Ascending aorta (tissue), 2 donors: Measurements from ENCODE around the gene HDGFL2. TPM values are rescaled to one million over a fixed set of nuclear protein-coding genes. Genes with fewer than 3 reads are reported as not detected.

Experiments used
- DNase-seq, 2 donors: peaks; one replicate each; pipeline ENCODE4 v3.0.0-alpha.2; 2019; ENCODE audit warnings: low spot score in 2 of 2
- H3K27ac ChIP-seq, 2 donors: fragments of 200-600 bp; sonication (generic); one replicate each; pipeline ENCODE4 v1.5.1; 2016 to 2017; ENCODE audit warnings: mild to moderate bottlenecking in 1 of 2
- H3K27me3 ChIP-seq: fragments of 200-600 bp; sonication (generic); one replicate; pipeline ENCODE4 v1.5.1; 2017
- H3K36me3 ChIP-seq, 2 donors: fragments of 200-600 bp; sonication (generic); one replicate each; pipeline ENCODE4 v1.5.1; 2016
- H3K4me1 ChIP-seq, 2 donors: fragments of 200-600 bp; sonication (generic); one replicate each; pipeline ENCODE4 v1.5.1; 2016 to 2017; ENCODE audit warnings: mild to moderate bottlenecking in 1 of 2
- H3K4me3 ChIP-seq, 2 donors: fragments of 200-600 bp; sonication (generic); one replicate each; pipeline ENCODE4 v1.5.1; 2016 to 2017; ENCODE audit warnings: mild to moderate bottlenecking in 1 of 2
- H3K9me3 ChIP-seq, 2 donors: fragments of 200-600 bp; sonication (generic); one replicate each; pipeline ENCODE4 v1.5.1; 2016
- CTCF ChIP-seq, 3 experiments: fragments of 200-600 bp in 2 of 3; fragments of 450-650 bp in 1 of 3; sonication (generic) in 2 of 3; IDR thresholded peaks; one replicate each; pipeline ENCODE4 v1.5.1; 2016 to 2019; ENCODE audit warnings: antibody characterized with exemption in 3 of 3, mild to moderate bottlenecking in 1 of 3, moderate library complexity in 1 of 3
- intact Hi-C: fragments of 100-400 bp; cut with DNase I; formaldehyde crosslinking; loops from one replicate; pipeline ENCODE4 v1.15.1; 2023
- total RNA-seq: library from RNA; depleted of rRNA; stranded (reverse); fragments of >200 nt; gene quantifications from one replicate; pipeline ENCODE4 v1.1.0, GENCODE V29; 2016

The HDGFL2 gene
- total RNA-seq, 1 donor from 2014 or later = 15.4 TPM

- no peak overlapping the region for H3K4me3 ChIP-seq
- no peak overlapping the region for H3K27ac ChIP-seq
- peaks cover 71 to 89% of the 10 kb centered on the region in 2 donors for H3K36me3 ChIP-seq
- DNase-seq = no peak
- no peaks in the 10 kb centered on the region for H3K9me3 ChIP-seq
- intact Hi-C loops = no loop called here
- no peak for TF ChIP-seq CTCF (IDR thresholded peaks at IDR 0.05)
- H3K4me1 ChIP-seq = no peaks in the 10 kb centered on the region
- no peaks in the 10 kb centered on the region for H3K27me3 ChIP-seq
Observed at GRCh38 chr19:4499855-4500254, 27.8 kb downstream of the HDGFL2 start.

- intact Hi-C loops = no loop called here
- H3K27me3 ChIP-seq = no peaks in the 10 kb centered on the region
- no peak overlapping the region for H3K4me3 ChIP-seq
- peaks cover 65 to 87% of the 10 kb centered on the region in 2 donors for H3K36me3 ChIP-seq
- no peak overlapping the region for H3K27ac ChIP-seq
- no peaks in the 10 kb centered on the region for H3K9me3 ChIP-seq
- no peak for TF ChIP-seq CTCF (IDR thresholded peaks at IDR 0.05)
- DNase-seq = no peak
- H3K4me1 ChIP-seq = no peaks in the 10 kb centered on the region
Observed at GRCh38 chr19:4500841-4501591, 28.9 kb downstream of the HDGFL2 start.

- peaks cover 58 to 80% of the 10 kb centered on the region in 2 donors for H3K36me3 ChIP-seq
Observed at GRCh38 chr19:4501691-4502090, 29.6 kb downstream of the HDGFL2 start.

GRCh38 chr19:4502282-4503131, 30.4 kb downstream of the HDGFL2 start:
- H3K36me3 ChIP-seq = peaks cover 51 to 73% of the 10 kb centered on the region in 2 donors
- DNase-seq = no peak
- intact Hi-C loops = no loop called here
- H3K27me3 ChIP-seq = no peaks in the 10 kb centered on the region
- no peak overlapping the region for H3K27ac ChIP-seq
- TF ChIP-seq CTCF (IDR thresholded peaks at IDR 0.05) = no peak
- H3K4me3 ChIP-seq = no peak overlapping the region
- no peaks in the 10 kb centered on the region for H3K4me1 ChIP-seq
- H3K9me3 ChIP-seq = no peaks in the 10 kb centered on the region

More at GRCh38 chr19:4501691-4502090, 29.6 kb downstream of the HDGFL2 start:
- no peak overlapping the region for H3K27ac ChIP-seq
- no peaks in the 10 kb centered on the region for H3K4me1 ChIP-seq
- no peak overlapping the region for H3K4me3 ChIP-seq
- intact Hi-C loops = no loop called here
- no peaks in the 10 kb centered on the region for H3K9me3 ChIP-seq
- H3K27me3 ChIP-seq = no peaks in the 10 kb centered on the region
- DNase-seq = no peak
- TF ChIP-seq CTCF (IDR thresholded peaks at IDR 0.05) = no peak

- no peak overlapping the region for H3K27ac ChIP-seq
- no peak for TF ChIP-seq CTCF (IDR thresholded peaks at IDR 0.05)
- H3K9me3 ChIP-seq = no peaks in the 10 kb centered on the region
- DNase-seq = no peak
- intact Hi-C loops = no loop called here
- peaks cover 43 to 66% of the 10 kb centered on the region in 2 donors for H3K36me3 ChIP-seq
- no peaks in the 10 kb centered on the region for H3K27me3 ChIP-seq
- no peaks in the 10 kb centered on the region for H3K4me1 ChIP-seq
- H3K4me3 ChIP-seq = no peak overlapping the region
Observed at GRCh38 chr19:4503132-4503824, 31.2 kb downstream of the HDGFL2 start.
